ENCODE measurements around the gene TOP2A. TPM values are rescaled to one million over a fixed set of nuclear protein-coding genes. Genes with fewer than 3 reads are reported as not detected.
"Not testable (repeated sequence)": the region's sequence is repeated elsewhere in the genome, so short reads cannot be mapped to it uniquely, and the experiment has no call there.

The TOP2A gene
- total RNA-seq, 1 donor from 2014 or later = 0.51 TPM

DNA sequence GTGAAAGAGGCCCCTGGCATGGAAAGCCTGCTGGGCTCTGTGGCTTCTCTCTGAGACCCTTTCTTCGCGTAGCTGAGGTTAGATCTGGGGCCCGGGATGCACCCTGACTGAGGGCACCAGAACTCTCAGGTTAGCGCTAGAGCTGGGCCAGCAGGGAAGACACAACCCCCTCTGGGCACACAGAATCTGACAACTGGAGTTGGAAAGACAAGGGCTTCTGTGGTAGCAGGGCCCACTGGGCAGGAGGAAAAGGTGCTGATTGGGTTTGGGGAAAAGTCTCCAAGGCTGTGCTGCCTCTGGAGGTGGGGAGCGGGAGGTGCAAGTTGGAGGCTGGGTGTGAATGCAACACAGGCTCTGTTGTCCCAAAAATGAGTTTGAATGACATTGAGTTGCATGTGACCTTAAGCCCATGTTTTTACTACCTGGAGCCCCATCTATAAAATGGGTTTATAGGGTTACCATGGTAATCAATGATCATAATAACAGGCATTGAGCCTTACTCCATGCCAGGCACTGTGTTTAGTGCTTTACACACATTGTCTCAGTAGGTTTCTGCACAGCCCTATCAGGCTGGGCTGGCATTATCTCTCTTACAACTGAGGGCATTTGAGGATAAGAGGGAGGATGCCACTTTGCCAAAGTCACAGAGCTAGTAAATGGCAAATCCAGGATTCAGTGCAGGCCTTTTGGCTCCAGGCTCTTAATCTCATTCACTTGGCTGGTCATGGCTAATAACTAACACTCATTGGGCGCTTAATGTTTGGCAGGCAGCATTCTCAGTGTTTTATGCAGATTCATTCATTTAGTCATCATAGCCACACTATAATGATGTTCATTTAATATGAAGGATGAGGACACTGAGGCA lies 16.1 kb upstream of the TOP2A start:
- no peak for DNase-seq (ENCODE audit: low spot score)
- intact Hi-C loops (cut with DNase I) = no loop called here

DNA sequence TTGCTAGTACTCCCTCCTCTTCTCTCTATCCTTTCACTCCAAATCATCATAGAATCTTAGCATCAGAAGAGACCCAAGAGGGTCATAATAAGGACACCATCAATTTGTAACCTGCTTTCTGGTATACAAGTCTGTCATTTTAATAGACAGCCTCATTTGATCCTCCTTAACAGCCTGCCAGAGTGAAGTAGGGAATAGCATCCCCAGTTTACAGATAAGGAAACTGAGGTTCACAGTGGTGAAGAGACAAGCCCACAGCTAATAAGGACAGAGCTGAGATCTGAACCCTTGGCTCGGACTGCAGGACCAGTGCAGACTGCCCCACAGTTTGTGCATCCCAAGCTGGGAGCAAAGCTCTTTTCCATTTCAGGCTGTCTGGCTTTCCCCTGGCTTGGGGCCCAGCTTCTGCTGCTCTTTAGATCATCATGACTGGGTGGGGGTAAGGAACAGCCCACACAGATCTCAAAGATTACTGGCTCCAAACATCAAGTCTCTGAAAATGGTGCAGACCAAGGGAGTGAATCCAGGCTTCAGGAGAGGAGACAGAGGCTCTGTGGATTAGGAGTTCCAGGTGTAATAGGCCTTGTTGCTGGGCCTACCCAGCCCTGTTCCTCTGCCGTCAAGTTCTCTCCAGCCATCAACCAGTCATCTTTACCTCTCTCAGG lies 15.3 kb upstream of the TOP2A start:
- intact Hi-C loops (cut with DNase I) = no loop called here
- DNase-seq (ENCODE audit: low spot score) = no peak

DNA sequence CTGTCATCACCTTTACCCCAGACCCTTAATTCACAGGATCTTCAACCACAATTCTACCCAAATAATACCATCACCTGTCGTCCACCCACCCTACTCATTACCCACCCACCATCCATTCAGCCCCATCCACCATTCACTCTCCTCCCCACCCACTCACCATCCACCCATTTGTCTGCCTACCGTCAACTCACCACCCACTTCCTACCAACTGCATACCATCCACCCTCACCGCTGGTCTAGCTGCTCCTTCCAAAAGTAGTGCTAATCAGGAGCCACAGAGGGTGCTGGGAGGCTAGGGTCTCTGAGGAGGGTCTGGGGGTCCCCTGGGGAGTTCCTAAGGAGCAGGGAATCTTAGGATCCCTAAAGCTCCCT lies 13.5 kb upstream of the TOP2A start:
- intact Hi-C loops (cut with DNase I) = no loop called here

DNA sequence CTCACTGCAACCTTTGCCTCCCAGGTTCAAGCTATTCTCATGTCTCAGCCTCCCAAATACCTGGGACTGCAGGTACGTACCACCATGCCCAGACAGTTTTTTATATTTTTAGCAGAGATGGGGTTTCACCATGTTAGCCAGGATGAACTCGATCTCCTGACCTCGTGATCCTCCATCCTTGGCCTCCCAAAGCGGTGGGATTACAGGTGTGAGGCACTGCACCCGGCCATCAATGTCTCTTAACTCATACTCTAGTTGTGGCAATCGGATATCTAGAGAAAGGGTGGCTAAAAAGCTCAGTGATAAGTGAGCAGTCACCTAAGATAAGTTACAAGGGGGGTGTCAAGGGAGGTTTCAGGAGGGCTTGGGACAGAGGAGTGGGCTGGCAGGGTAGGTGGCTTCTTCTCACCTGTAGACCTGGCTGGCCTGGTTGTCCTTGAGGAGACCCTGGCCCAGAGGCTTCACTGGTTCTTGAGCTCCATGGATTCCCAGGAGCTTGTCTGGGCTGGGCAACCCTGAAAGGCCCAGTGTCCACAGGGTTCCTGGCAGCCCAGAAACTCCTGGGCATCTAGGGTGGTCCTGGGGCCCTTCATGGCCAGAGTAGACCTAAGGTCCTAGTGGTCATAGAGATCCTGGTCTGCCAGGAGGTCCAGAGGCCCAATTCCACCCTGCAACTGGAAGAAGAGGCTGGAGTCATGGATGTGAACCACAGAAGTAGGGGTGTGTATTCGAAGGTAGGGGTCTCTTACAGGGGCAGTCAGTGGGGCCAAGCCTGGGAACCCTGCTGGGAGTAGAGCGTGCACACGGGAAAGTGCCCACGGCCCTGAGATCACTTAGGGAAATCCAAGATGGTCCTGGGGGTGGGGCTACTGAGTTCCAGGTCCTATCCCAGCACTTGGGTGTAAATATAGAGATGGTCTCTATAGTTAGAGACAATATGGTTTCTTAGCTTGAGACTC lies 12.9 kb upstream of the TOP2A start:
- intact Hi-C loops (cut with DNase I) = no loop called here
- no peak for DNase-seq (ENCODE audit: low spot score)

More for the DNA sequence above, 13.5 kb upstream of the TOP2A start:
- DNase-seq (ENCODE audit: low spot score) = no peak

DNA sequence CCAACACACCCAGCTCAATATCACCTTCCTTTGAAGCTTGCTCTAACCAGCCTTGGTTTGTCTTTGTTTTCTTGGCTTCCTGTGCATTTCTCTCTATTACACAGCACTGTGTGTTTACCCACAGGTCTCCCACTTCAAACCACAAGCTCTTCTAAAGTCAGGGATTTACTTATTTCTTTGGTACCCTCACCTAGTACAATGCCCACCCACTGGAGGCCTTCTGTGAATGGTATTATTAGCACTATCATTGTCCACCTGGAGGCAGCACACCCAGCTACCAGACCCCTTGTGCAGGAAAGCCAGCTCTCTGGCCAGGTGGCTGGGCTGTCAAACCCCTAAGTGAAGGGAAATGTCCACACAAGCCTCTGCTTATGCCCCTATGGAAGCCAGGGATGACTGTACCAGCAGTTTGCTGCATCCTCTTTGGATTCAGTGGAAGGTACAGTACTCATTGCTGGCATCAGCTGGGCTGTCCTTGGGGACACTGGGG lies 9.4 kb upstream of the TOP2A start:
- DNase-seq (ENCODE audit: low spot score) = no peak
- intact Hi-C loops (cut with DNase I) = no loop called here

DNA sequence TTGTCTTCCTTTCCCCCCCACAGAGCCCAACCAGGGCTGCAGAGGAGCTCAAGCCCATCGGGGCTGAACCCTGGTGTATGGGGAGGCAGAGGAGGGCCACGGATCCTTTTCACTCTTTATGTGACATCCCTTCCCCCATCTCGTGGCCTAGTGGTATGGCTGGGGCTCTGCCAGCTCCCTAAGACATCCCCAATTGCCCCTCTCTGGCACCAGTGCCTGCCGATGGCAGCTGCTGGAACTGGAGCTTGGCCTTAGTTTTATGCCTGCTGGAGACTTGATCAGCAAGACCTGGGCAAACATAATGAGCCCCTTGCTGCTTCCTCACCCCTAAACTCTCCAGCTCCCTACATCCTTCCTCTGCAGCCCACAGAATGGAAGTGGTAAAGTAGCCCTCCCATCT lies 8.0 kb upstream of the TOP2A start:
- intact Hi-C loops (cut with DNase I) = no loop called here

DNA sequence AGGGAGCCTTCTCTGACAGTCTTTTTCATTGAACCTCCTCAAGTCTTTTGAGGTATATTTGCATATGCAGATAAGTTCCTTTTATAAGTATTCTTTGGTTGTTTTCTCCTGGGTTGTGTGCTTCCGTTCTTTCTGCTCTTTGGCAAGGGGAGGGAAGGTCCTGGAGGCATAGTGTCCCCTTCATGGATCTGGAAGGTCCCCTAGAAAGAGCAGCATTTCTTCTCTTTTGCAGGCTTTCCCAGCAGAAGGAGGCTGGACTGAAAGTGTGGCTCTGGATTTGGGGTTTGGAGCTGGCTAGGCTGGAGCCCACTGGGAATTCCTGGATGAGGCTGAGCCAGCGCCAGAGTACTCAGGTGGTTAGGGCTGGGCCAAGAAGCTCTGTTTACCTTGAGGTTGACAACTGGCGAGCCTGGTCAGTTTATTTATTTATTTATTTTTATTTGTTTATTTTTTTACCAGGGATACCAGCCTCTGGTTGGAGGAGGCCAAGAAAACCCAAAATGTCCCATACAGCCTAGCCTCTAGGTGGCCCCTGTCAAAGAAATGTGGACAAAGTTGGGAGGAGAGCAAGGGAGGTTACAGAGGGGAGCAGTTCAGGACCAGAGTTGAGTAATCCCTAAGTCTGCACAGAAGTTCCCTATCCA lies 5.4 kb upstream of the TOP2A start:
- DNase-seq (ENCODE audit: low spot score) = no peak
- intact Hi-C loops (cut with DNase I) = no loop called here

More for the DNA sequence above, 8.0 kb upstream of the TOP2A start:
- no peak for DNase-seq (ENCODE audit: low spot score)

DNA sequence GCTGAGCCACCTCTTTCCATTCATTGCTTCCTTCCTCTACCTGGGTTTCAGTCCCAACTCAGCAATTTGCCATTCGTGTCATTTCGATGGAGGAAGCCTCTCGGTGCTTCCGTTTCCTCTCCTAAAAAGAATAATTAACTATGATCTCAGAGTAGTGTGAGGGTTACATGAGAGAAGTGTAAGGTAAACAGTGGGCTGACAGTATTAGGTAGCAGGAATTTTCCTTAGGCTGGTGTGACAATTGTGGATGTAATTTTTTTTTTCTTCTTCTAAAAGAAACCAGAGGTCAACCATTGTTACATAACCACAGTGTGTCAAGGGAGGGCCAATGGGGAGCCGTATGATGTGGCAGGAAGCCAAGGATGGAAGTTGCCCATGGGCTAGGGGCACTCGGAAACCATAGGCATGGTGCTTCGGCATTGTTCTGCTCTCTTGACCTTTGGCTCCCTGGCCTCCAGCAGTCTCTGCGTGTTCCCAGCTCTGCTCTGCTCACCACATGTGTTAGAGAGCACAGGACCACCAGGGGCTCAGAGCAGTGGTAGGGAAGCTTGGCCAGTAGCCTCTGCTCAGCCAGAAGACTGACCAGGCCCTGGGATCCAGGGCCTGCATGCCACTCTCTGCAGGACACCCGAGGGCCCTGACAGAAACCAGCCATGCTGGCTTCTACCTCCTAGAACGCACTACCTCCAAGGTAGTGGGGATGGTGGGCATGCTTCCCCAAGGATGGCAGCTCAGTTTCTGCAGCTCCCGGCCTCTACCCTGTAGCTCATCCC lies 2.0 kb upstream of the TOP2A start:
- DNase-seq (ENCODE audit: low spot score) = no peak
- intact Hi-C loops (cut with DNase I) = loop anchor here (5.0 kb wide), 2 partner anchors 62 to 117 kb away; no protein-coding TSS in a partner anchor

DNA sequence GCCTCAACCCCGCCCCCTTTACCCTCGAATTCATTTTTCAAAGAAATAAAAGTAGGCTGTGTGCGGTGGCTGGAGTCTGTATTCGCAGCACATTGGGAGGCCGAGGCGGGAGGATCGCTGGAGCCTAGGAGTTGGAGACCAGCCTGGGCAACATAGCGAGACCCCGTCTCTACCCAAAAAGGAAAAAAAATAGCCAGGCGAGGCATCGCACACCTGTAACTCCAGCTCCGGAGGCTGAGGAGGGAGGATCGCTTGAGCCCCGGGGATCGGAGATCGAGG lies 671 bp upstream of the TOP2A start:
- intact Hi-C loops (cut with DNase I) = loop anchor here (5.0 kb wide), 2 partner anchors 61 to 116 kb away; no protein-coding TSS in a partner anchor

DNA sequence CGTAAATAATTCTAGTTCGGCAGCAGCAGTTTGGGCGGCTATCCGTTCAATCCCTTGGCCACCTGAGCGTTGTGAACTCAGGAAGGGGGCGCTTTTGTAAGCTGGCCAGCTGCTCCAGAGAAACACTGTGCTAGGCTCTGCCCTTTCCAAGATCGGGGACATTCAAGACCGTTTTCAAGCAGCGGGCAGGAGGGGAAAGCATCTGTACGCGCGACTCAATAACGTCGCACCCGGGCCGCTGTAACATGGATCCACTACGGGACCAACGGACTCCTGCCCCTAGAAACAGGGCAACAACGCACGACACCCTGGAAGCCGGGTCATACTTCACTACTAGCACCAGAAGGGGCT lies 463 bp downstream of the TOP2A start:
- intact Hi-C loops (cut with DNase I) = loop anchor here (5.0 kb wide), 2 partner anchors 60 to 115 kb away; no protein-coding TSS in a partner anchor
- DNase-seq (ENCODE audit: low spot score) = no peak

More for the DNA sequence above, 671 bp upstream of the TOP2A start:
- no peak for DNase-seq (ENCODE audit: low spot score)

DNA sequence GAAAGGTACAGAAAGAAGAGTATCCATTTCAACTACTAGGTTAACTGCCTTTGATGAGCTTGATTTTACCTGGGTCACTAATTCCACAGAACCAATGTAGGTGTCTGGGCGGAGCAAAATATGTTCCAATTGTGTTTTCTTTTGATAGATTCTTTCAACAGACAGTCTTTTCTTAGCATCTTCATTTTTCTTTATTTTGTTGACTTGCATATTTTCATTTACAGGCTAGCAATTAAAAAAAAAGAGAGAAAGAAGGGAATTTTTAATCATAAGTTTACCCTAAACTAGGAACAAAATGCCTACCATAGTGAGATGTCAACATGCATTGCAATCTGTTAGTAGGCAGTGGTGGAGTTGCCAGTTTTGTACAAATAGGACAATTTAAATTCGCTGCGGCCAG lies 1.0 kb downstream of the TOP2A start:
- no peak for DNase-seq (ENCODE audit: low spot score)
- intact Hi-C loops (cut with DNase I) = loop anchor here (5.0 kb wide), 2 partner anchors 59 to 114 kb away; no protein-coding TSS in a partner anchor

DNA sequence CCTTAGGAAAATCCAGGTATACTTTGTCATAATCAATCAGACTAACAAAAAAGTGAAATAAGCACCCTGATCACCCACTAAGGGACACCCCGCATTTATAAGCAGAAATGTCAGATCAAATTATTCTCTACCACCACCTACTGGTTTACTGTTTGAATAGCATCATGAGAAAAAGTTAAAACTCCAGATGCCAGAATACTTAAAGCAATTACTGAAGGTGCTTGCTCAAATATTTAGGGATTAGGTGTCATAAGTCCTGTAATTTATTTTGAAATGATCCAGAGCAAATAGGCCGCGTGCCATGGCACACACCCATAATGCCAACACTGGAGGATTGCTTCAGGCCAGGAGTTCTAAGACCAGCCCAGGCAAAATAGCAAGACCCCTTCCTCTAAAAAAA lies 2.3 kb downstream of the TOP2A start:
- intact Hi-C loops (cut with DNase I) = loop anchor here (5.0 kb wide), 2 partner anchors 58 to 113 kb away; no protein-coding TSS in a partner anchor

DNA sequence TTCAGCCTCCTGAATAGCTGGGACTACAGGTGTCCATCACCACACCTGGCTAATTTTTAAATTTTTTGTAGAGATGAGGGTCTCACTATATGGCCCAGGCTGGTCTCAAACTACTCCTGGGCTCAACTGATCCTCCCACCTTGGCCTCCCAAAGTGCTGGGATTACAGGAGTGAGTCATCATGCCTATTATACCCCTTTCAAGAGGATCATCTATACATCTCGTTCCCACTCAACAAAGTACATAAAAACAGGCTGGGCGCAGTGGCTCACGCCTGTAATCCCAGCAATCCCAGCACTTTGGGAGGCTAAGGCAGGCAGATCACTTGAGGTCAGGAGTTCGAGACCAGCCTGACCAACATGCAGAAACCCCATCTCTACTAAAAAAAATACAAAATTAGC lies 3.4 kb downstream of the TOP2A start:
- intact Hi-C loops (cut with DNase I); DNase-seq (ENCODE audit: low spot score): not testable (repeated sequence)

More for the DNA sequence above, 2.3 kb downstream of the TOP2A start:
- DNase-seq (ENCODE audit: low spot score) = no peak

DNA sequence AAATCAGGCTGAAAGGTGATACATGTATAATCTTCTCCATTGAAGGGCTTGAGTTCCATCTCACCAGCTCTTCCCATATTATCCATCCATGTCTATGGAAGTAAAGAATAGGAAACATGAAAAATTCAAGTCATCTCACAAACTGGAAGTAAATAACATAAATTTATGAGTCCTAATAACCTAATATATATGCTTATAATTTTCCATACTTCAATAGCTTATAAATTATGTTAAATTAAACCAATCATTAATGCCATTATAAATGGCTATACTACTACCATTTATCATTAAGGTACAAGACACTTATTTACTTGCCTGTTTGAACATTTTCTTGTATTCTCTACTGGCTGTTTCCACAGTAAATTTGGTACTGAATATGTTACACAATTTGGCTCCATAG lies 4.8 kb downstream of the TOP2A start:
- intact Hi-C loops (cut with DNase I) = no loop called here
- no peak for DNase-seq (ENCODE audit: low spot score)

DNA sequence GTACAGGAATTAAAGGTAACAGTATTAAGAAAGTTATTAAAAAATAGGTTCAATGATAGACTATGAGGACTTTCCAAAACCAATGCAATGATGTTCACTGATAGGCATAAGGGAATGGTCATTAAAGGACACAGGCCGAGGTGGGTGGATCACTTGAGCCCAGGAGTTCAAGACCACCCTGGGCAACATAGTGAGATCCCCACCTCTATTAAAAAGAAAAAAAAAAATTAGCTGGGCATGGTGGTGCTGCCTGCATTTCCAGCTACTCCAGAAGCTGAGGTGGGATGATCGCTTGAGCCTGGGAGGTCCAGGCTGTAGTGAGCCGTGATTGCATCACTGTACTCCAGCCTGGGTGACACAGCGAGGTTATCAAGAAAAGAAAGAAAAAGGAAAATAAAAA lies 5.9 kb downstream of the TOP2A start:
- DNase-seq (ENCODE audit: low spot score) = no peak
- intact Hi-C loops (cut with DNase I) = no loop called here

DNA sequence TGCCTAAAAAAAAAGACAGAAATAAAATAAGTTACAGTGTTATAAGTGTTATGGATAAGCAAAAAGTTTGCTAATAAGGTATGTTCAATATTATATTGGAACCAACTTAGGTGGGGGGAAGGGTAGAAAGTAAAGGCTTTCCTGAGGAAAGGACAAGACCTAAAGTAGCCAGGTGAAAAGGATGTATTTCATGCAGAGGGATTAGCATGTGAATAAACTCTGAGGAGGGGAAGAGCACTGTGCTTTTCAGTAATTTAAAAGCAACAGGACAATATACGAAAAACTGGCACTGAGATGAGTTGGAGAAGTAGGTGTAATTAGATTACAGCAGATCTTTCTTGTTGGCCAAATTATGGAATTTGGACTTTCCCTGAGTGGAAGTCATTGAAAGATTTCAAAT lies 7.6 kb downstream of the TOP2A start:
- intact Hi-C loops (cut with DNase I) = no loop called here
- no peak for DNase-seq (ENCODE audit: low spot score)

DNA sequence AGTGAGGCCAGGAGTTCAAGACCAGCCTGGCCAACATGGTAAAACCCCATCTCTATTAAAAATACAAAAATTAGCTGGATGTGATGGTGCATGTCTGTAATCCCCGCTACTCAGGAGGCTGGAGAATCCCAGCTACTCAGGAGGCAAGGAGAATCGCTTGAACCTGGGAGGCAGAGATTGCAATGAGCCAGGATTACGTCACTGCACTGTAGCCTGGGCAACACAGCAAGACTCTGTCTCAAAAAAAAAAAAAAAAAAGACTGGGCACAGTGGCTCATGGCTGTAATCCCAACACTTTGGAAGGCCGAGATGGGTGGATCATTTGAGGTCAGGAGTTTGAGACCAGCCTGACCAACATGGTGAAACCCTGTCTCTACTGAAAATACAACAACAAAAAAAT lies 8.2 kb downstream of the TOP2A start:
- intact Hi-C loops (cut with DNase I) = loop anchor here (10.0 kb wide), 1 partner anchor 65 kb away; no protein-coding TSS in a partner anchor

DNA sequence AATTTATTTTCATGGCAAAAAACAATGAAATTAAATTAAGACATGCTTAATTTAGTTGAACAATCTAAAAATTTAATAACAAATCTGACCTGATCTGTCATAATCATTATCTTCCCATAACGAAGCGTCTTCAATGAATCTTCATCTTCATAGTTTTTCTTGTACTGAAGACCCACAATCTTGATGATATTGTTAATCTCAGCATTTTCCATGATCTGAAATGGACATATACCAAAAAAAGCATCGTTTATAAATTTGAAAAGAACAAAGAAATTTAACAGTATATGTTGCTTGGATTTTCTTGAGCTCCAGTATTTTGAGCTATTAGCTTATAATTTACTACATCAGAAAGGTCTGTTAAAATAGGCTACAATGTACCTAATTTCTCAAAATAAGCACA lies 10.2 kb downstream of the TOP2A start:
- intact Hi-C loops (cut with DNase I) = loop anchor here (10.0 kb wide), 1 partner anchor 67 kb away; no protein-coding TSS in a partner anchor
- no peak for DNase-seq (ENCODE audit: low spot score)

More for the DNA sequence above, 8.2 kb downstream of the TOP2A start:
- DNase-seq (ENCODE audit: low spot score) = not testable (repeated sequence)

Measured in cardiac septum (tissue), 1 donor.